T47D (cell line): ENCODE measurements around the gene BCKDHA.
"Not testable (repeated sequence)": the region's sequence is repeated elsewhere in the genome, so short reads cannot be mapped to it uniquely, and the experiment has no call there.

Source experiments
- DNase-seq, 2 experiments: peaks; one replicate each; pipeline versions ENCODE4 v3.0.0 to v3.0.0-alpha.2; 2011 to 2012; ENCODE audit warnings: low read depth in 1 of 2, low spot score in 1 of 2
- JUND ChIP-seq: IDR thresholded peaks from 2 replicates; pipeline ENCODE4 v1.6.1; 2012; ENCODE audit warnings: low read depth
- in situ Hi-C: cut with HindIII; loops from 2 replicates; pipeline ENCODE4 v1.10.0; 2016; ENCODE audit warnings: low sequenced_read_pairs, low pct_unique_long_range_greater_than_20kb

Gene BCKDHA

GRCh38 chr19:41457241-41457640, 59.6 kb downstream of the BCKDHA start:
- in situ Hi-C loops = no loop called here
- DNase-seq = no peak
- no peak for TF ChIP-seq JUND

GRCh38 chr19:41462497-41462896, 64.9 kb downstream of the BCKDHA start:
- no peak for TF ChIP-seq JUND
- DNase-seq = no peak
- in situ Hi-C loops = no loop called here

- in situ Hi-C loops, DNase-seq: not testable (repeated sequence)
These were observed 65.9 kb downstream of the BCKDHA start for GRCh38 chr19:41463257-41464256.
